Measurements from ENCODE around the gene SRBD1.
A peak's percentile ranks its signal among the peaks of the same experiment; 100 is the strongest.

SRBD1 gene

DNA sequence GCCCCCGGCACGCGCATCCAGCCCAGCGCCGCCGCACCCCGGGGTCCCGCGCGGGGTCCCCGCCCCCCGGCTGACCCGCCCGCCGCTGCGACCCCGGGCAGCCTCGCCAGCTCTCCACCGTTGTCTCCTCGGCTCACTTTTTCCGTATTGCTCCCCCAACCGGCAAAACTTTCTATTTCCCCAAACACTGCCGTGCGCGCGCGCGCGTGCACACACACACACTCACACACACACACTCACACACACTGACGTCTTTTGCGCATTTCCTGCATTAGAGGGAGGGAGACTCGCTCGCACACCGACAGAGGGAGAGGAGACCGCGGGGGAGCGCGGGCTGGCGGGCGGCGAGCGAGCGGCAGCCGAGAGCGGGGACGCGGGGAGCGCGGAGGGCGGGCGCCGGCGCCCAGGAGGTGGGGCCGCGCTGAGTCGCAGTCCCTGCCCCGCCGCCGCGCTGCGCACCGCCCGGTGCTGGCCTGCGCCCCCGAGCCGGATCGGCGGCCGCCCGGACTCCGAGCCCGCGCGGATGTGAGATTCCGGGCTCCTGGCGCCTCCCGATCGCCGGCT is 39.9 kb upstream of the SRBD1 start:
- CTCF ChIA-PET = interaction anchor here (1.1 to 6.1 kb wide), 9 partner anchors 11 to 284 kb away, joined by 3 to 52 read pairs (median 5); no protein-coding TSS in a partner anchor

GRCh38 chr2:45649858-45650811 is 39.1 kb upstream of the SRBD1 start:
- under 1% methylated on average over 49 of the region's 66 CpGs for WGBS (ENCODE audit: insufficient coverage)
- Histone ChIP-seq H3K4me3 (ENCODE audit: control insufficient read depth in 1 of 7, extremely low read depth in 1 of 7, insufficient read depth in 4 of 7, low read depth in 2 of 7, low read length in 6 of 7) (peak overlapping the region; percentile 47 to 92 (median 88)), H3K4me1 (ENCODE audit: control extremely low read depth in 1 of 4, control insufficient read depth in 4 of 4, insufficient read depth in 4 of 4, low read length in 3 of 4) (peaks cover 3 to 32% (median 25%) of the 10 kb centered on the region in 4 experiments), H3K36me3 (ENCODE audit: control insufficient read depth in 4 of 4, insufficient read depth in 4 of 4, low read length in 3 of 4) (no peaks in the 10 kb centered on the region), H3K9me3 (ENCODE audit: control extremely low read depth in 1 of 5, control insufficient read depth in 4 of 5, insufficient read depth in 2 of 5, low read depth in 1 of 5, low read length in 4 of 5) (no peaks in the 10 kb centered on the region), H3K27me3 (replicated peaks in 2 of 5; ENCODE audit: control insufficient read depth in 4 of 5, insufficient read depth in 5 of 5, low read length in 4 of 5) (no peaks in the 10 kb centered on the region), H3K27ac (ENCODE audit: insufficient read depth in 1 of 2, low read depth in 1 of 2, low read length in 2 of 2, poor library complexity in 1 of 2, severe bottlenecking in 2 of 2) (peak overlapping the region; percentile 54 to 73)
- DNase-seq = peak in 2 of 3 donors; percentile 76 to 77
- POLR2A ChIA-PET = interaction anchor here (0.6 to 0.8 kb wide), 2 partner anchors 131 to 194 kb away, joined by 3 read pairs; no protein-coding TSS in a partner anchor
- CTCF ChIA-PET = interaction anchor here (0.7 to 6.1 kb wide), 13 partner anchors 9 to 291 kb away, joined by 3 to 52 read pairs (median 4); no protein-coding TSS in a partner anchor

More for the DNA sequence above, 39.9 kb upstream of the SRBD1 start:
- Histone ChIP-seq H3K27ac (ENCODE audit: insufficient read depth in 1 of 2, low read depth in 1 of 2, low read length in 2 of 2, poor library complexity in 1 of 2, severe bottlenecking in 2 of 2) (peak overlapping the region; percentile 54 to 73), H3K27me3 (replicated peaks in 2 of 5; ENCODE audit: control insufficient read depth in 4 of 5, insufficient read depth in 5 of 5, low read length in 4 of 5) (no peaks in the 10 kb centered on the region), H3K4me3 (ENCODE audit: control insufficient read depth in 1 of 7, extremely low read depth in 1 of 7, insufficient read depth in 4 of 7, low read depth in 2 of 7, low read length in 6 of 7) (peak overlapping the region; percentile 47 to 92 (median 88)), H3K36me3 (ENCODE audit: control insufficient read depth in 4 of 4, insufficient read depth in 4 of 4, low read length in 3 of 4) (no peaks in the 10 kb centered on the region), H3K4me1 (ENCODE audit: control extremely low read depth in 1 of 4, control insufficient read depth in 4 of 4, insufficient read depth in 4 of 4, low read length in 3 of 4) (peaks cover 3 to 32% (median 25%) of the 10 kb centered on the region in 4 experiments), H3K9me3 (ENCODE audit: control extremely low read depth in 1 of 5, control insufficient read depth in 4 of 5, insufficient read depth in 2 of 5, low read depth in 1 of 5, low read length in 4 of 5) (no peaks in the 10 kb centered on the region)
- POLR2A ChIA-PET = interaction anchor here (0.6 to 0.8 kb wide), 2 partner anchors 79 to 193 kb away, joined by 3 to 5 read pairs; no protein-coding TSS in a partner anchor
- peak; percentile 98 to 99 (median 98) for DNase-seq
- 0% methylated on average over 60 of the region's 79 CpGs for WGBS (ENCODE audit: insufficient coverage)

DNA sequence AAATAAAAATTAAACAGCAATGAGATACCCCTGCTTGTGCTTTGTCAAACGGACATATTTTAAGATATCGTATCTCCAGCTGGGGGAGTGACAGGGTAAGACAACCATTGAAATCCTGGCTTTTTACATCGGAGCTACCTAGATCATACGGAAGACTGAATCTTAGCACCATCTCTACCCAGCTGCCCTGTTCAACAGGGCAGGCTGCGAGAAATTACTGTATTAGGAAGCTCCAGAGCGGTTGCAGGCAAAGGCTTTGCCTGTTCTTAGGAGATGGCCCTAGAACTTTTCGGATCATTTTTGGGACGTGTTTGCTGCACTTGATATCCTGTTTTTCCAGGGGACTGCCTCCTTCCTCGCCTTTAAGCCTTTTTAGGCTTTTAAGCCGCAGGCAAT is 38.4 kb upstream of the SRBD1 start:
- Histone ChIP-seq H3K36me3 (ENCODE audit: control insufficient read depth in 4 of 4, insufficient read depth in 4 of 4, low read length in 3 of 4) (no peaks in the 10 kb centered on the region), H3K4me3 (ENCODE audit: control insufficient read depth in 1 of 7, extremely low read depth in 1 of 7, insufficient read depth in 4 of 7, low read depth in 2 of 7, low read length in 6 of 7) (peak overlapping the region in 6 of 7 experiments; percentile 82 to 92 (median 90)), H3K27ac (ENCODE audit: insufficient read depth in 1 of 2, low read depth in 1 of 2, low read length in 2 of 2, poor library complexity in 1 of 2, severe bottlenecking in 2 of 2) (peak overlapping the region in 1 of 2 experiments; percentile 73), H3K27me3 (replicated peaks in 2 of 5; ENCODE audit: control insufficient read depth in 4 of 5, insufficient read depth in 5 of 5, low read length in 4 of 5) (no peaks in the 10 kb centered on the region), H3K4me1 (ENCODE audit: control extremely low read depth in 1 of 4, control insufficient read depth in 4 of 4, insufficient read depth in 4 of 4, low read length in 3 of 4) (peaks cover 3 to 32% (median 25%) of the 10 kb centered on the region in 4 experiments), H3K9me3 (ENCODE audit: control extremely low read depth in 1 of 5, control insufficient read depth in 4 of 5, insufficient read depth in 2 of 5, low read depth in 1 of 5, low read length in 4 of 5) (no peaks in the 10 kb centered on the region)
- DNase-seq = peak in 2 of 3 donors; percentile 26 to 41
- WGBS (ENCODE audit: insufficient coverage) = 0% methylated on average over 6 of the region's 10 CpGs
- POLR2A ChIA-PET = interaction anchor here (0.6 kb wide), 1 partner anchor 131 kb away, joined by 3 read pairs; no protein-coding TSS in a partner anchor
- CTCF ChIA-PET = interaction anchor here (0.7 to 6.1 kb wide), 13 partner anchors 10 to 292 kb away, joined by 3 to 52 read pairs (median 4); no protein-coding TSS in a partner anchor

DNA sequence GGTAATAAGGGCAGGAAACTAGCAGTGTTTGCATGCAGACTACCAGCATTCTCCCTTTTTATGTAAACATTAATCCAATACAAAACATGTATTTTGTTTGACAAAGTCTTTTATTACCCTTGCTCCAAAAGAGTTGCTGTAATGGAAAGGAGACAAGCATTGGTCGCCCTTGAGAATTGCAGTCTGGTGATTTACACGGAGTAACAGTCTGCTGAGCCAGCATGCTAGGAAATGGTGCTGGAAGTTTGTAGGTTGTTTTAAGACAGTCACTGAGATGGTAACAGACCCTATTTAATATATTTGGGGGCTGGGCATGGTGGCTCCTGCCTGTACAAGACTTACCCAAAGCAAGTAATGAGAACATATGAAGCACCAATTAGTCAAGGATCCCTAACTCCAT is 37.6 kb upstream of the SRBD1 start:
- no peak for DNase-seq
- H3K9me3 ChIP-seq (ENCODE audit: control extremely low read depth in 1 of 5, control insufficient read depth in 4 of 5, insufficient read depth in 2 of 5, low read depth in 1 of 5, low read length in 4 of 5) = no peaks in the 10 kb centered on the region
- H3K36me3 ChIP-seq (ENCODE audit: control insufficient read depth in 4 of 4, insufficient read depth in 4 of 4, low read length in 3 of 4) = no peaks in the 10 kb centered on the region
- H3K4me1 ChIP-seq (ENCODE audit: control extremely low read depth in 1 of 4, control insufficient read depth in 4 of 4, insufficient read depth in 4 of 4, low read length in 3 of 4) = peaks cover 3 to 31% (median 22%) of the 10 kb centered on the region in 4 experiments
- ChIA-PET CTCF (interaction anchor here (1.1 to 6.1 kb wide), 4 partner anchors 10 to 130 kb away, joined by 3 to 52 read pairs (median 7); no protein-coding TSS in a partner anchor), POLR2A (no interaction called here)
- H3K27ac ChIP-seq (ENCODE audit: insufficient read depth in 1 of 2, low read depth in 1 of 2, low read length in 2 of 2, poor library complexity in 1 of 2, severe bottlenecking in 2 of 2) = no peak overlapping the region
- 92% methylated on average over 2 of the region's 2 CpGs for WGBS (ENCODE audit: insufficient coverage)
- H3K4me3 ChIP-seq (ENCODE audit: control insufficient read depth in 1 of 7, extremely low read depth in 1 of 7, insufficient read depth in 4 of 7, low read depth in 2 of 7, low read length in 6 of 7) = no peak overlapping the region
- H3K27me3 ChIP-seq (replicated peaks in 2 of 5; ENCODE audit: control insufficient read depth in 4 of 5, insufficient read depth in 5 of 5, low read length in 4 of 5) = no peaks in the 10 kb centered on the region

GRCh38 chr2:45647986-45648520 is 37.0 kb upstream of the SRBD1 start:
- POLR2A ChIA-PET = no interaction called here
- CTCF ChIA-PET = interaction anchor here (0.7 to 6.1 kb wide), 5 partner anchors 9 to 288 kb away, joined by 3 to 52 read pairs (median 9); no protein-coding TSS in a partner anchor
- DNase-seq = no peak
- Histone ChIP-seq H3K4me3 (ENCODE audit: control insufficient read depth in 1 of 7, extremely low read depth in 1 of 7, insufficient read depth in 4 of 7, low read depth in 2 of 7, low read length in 6 of 7) (no peak overlapping the region), H3K9me3 (ENCODE audit: control extremely low read depth in 1 of 5, control insufficient read depth in 4 of 5, insufficient read depth in 2 of 5, low read depth in 1 of 5, low read length in 4 of 5) (no peaks in the 10 kb centered on the region), H3K27ac (ENCODE audit: insufficient read depth in 1 of 2, low read depth in 1 of 2, low read length in 2 of 2, poor library complexity in 1 of 2, severe bottlenecking in 2 of 2) (no peak overlapping the region), H3K36me3 (ENCODE audit: control insufficient read depth in 4 of 4, insufficient read depth in 4 of 4, low read length in 3 of 4) (no peaks in the 10 kb centered on the region), H3K4me1 (ENCODE audit: control extremely low read depth in 1 of 4, control insufficient read depth in 4 of 4, insufficient read depth in 4 of 4, low read length in 3 of 4) (peaks cover 3 to 34% (median 21%) of the 10 kb centered on the region in 4 experiments), H3K27me3 (replicated peaks in 2 of 5; ENCODE audit: control insufficient read depth in 4 of 5, insufficient read depth in 5 of 5, low read length in 4 of 5) (peaks cover 0 to under 1% (median 0%) of the 10 kb centered on the region in 5 experiments)
- 100% methylated on average over 3 of the region's 3 CpGs for WGBS (ENCODE audit: insufficient coverage)

DNA sequence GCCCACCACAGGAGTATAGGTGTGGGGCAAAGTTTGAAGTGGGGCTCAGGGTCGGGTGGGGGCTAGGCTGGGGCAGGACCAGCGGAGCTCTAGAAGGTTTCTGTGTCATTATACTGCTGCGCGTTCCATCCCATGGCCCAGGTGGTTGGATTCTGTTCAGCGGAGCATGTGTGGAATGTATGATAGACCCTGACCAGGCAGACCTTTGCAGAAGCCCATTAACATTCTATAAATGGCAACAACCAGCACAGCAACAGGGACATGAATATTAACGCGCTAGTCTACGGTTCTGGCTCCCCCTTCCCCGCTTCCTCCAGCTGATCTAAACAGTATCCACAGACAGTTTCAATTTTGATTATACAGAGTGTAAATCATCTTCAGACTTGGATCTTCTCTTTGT is 36.3 kb upstream of the SRBD1 start:
- peaks cover 0 to 28% (median 15%) of the 10 kb centered on the region in 4 experiments for H3K4me1 ChIP-seq (ENCODE audit: control extremely low read depth in 1 of 4, control insufficient read depth in 4 of 4, insufficient read depth in 4 of 4, low read length in 3 of 4)
- POLR2A ChIA-PET = no interaction called here

More for the DNA sequence above, 36.3 kb upstream of the SRBD1 start:
- no peak overlapping the region for H3K4me3 ChIP-seq (ENCODE audit: control insufficient read depth in 1 of 7, extremely low read depth in 1 of 7, insufficient read depth in 4 of 7, low read depth in 2 of 7, low read length in 6 of 7)
- no peak for DNase-seq
- peaks cover 0 to 6% (median 3%) of the 10 kb centered on the region in 5 experiments for H3K27me3 ChIP-seq (replicated peaks in 2 of 5; ENCODE audit: control insufficient read depth in 4 of 5, insufficient read depth in 5 of 5, low read length in 4 of 5)
- no peaks in the 10 kb centered on the region for H3K9me3 ChIP-seq (ENCODE audit: control extremely low read depth in 1 of 5, control insufficient read depth in 4 of 5, insufficient read depth in 2 of 5, low read depth in 1 of 5, low read length in 4 of 5)
- H3K36me3 ChIP-seq (ENCODE audit: control insufficient read depth in 4 of 4, insufficient read depth in 4 of 4, low read length in 3 of 4) = no peaks in the 10 kb centered on the region
- WGBS (ENCODE audit: insufficient coverage) = 81% methylated on average over 6 of the region's 9 CpGs
- H3K27ac ChIP-seq (ENCODE audit: insufficient read depth in 1 of 2, low read depth in 1 of 2, low read length in 2 of 2, poor library complexity in 1 of 2, severe bottlenecking in 2 of 2) = no peak overlapping the region
- CTCF ChIA-PET = interaction anchor here (0.7 to 6.1 kb wide), 7 partner anchors 14 to 316 kb away, joined by 3 to 52 read pairs (median 3); no protein-coding TSS in a partner anchor

Data from common myeloid progenitor, CD34-positive (primary cell).